Measurements from ENCODE around the gene NR1H3. TPM values are rescaled to one million over a fixed set of nuclear protein-coding genes. Genes with fewer than 3 reads are reported as not detected.

Gene NR1H3
- total and polyA plus RNA-seq, 8 donors: 8.9 to 60.0 (median 17.6) TPM

DNA sequence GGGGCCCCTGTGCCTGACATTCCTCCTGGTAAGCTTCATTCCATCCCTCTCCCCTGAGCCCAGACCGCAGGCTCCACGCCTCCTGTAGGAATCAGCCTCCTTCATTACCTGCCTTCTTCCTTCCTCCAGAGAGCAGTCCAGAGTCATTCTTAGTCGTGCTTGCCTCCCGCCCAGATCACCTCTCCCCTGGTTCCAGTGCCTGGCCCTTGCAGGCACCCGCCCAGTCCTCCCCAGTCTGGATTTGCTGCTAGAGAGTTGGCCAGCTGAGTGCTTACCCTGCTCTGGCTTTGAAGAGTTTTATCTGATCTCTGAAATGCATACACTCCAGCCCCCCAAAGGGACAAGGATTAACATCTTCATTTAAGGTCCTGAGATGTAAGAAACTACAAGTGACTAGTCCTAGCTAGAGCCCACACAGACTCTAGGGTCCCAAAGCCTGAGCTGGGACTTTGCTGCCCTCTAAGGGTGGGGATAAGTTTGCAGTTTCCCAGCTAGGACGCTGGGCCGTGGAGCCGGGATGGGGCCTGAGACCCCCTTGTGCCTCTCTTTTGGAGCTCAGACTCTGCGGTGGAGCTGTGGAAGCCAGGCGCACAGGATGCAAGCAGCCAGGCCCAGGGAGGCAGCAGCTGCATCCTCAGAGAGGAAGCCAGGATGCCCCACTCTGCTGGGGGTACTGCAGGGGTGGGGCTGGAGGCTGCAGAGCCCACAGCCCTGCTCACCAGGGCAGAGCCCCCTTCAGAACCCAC is 1.6 kb downstream of the NR1H3 start:
- H3K36me3 ChIP-seq: no peaks in the 10 kb centered on the region
- H3K27ac ChIP-seq: no peak overlapping the region
- H3K9me3 ChIP-seq: no peaks in the 10 kb centered on the region
- 54% methylated on average over 10 of the region's 10 CpGs for WGBS, 2 donors
- DNase-seq: peak in 1 of 6 donors; percentile 38
- TF ChIP-seq, protein P1, sequence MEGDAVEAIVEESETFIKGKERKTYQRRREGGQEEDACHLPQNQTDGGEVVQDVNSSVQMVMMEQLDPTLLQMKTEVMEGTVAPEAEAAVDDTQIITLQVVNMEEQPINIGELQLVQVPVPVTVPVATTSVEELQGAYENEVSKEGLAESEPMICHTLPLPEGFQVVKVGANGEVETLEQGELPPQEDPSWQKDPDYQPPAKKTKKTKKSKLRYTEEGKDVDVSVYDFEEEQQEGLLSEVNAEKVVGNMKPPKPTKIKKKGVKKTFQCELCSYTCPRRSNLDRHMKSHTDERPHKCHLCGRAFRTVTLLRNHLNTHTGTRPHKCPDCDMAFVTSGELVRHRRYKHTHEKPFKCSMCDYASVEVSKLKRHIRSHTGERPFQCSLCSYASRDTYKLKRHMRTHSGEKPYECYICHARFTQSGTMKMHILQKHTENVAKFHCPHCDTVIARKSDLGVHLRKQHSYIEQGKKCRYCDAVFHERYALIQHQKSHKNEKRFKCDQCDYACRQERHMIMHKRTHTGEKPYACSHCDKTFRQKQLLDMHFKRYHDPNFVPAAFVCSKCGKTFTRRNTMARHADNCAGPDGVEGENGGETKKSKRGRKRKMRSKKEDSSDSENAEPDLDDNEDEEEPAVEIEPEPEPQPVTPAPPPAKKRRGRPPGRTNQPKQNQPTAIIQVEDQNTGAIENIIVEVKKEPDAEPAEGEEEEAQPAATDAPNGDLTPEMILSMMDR (IDR thresholded peaks at IDR 0.05): peak; percentile 31 to 43 (median 36)
- peak in 3 of 4 donors; percentile 33 to 43 (median 37) for ATAC-seq
- intact Hi-C loops (cut with DNase I): no loop called here
- H3K4me3 ChIP-seq: no peak overlapping the region
- H3K27me3 ChIP-seq: no peaks in the 10 kb centered on the region
- peaks cover 4 to 29% (median 4%) of the 10 kb centered on the region in 3 donors for H3K4me1 ChIP-seq
- FAIRE-seq: no peak

DNA sequence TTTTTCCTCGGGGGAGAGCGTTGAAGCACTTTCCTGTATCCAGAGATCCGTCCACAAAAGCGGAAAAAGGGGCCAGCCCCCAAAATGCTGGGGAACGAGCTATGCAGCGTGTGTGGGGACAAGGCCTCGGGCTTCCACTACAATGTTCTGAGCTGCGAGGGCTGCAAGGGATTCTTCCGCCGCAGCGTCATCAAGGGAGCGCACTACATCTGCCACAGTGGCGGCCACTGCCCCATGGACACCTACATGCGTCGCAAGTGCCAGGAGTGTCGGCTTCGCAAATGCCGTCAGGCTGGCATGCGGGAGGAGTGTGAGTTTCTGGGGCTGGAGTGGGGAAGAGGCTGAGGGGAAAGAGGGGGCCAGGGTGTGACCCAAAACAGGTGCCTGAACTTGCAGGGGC is 2.6 kb downstream of the NR1H3 start:
- DNase-seq: no peak
- Histone ChIP-seq H3K27me3 (no peaks in the 10 kb centered on the region), H3K27ac (no peak overlapping the region), H3K4me3 (no peak overlapping the region), H3K9me3 (no peaks in the 10 kb centered on the region), H3K4me1 (peaks cover 4 to 19% (median 4%) of the 10 kb centered on the region in 3 donors), H3K36me3 (no peaks in the 10 kb centered on the region)
- intact Hi-C loops (cut with DNase I): loop anchor here in 1 of 3 donors (5.0 kb wide), 1 partner anchor 78 kb away; no protein-coding TSS in a partner anchor
- FAIRE-seq: no peak
- TF ChIP-seq, protein P1 (IDR thresholded peaks at IDR 0.05): no peak
- no peak for ATAC-seq
- WGBS, 2 donors: 90 to 91% methylated on average over 19 of the region's 19 CpGs

DNA sequence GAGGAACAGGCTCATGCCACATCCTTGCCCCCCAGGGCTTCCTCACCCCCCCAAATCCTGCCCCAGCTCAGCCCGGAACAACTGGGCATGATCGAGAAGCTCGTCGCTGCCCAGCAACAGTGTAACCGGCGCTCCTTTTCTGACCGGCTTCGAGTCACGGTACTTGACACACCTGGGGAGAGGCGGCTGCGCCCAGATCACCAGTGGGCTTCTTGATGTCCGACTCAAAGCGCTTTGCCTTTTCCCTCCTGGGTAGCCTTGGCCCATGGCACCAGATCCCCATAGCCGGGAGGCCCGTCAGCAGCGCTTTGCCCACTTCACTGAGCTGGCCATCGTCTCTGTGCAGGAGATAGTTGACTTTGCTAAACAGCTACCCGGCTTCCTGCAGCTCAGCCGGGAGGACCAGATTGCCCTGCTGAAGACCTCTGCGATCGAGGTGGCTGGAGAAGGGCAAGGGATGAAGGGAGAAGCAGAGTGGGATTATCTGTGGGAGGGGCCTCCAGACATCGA is 3.5 kb downstream of the NR1H3 start:
- H3K36me3 ChIP-seq: no peaks in the 10 kb centered on the region
- H3K4me1 ChIP-seq: peaks cover 0 to 15% (median 4%) of the 10 kb centered on the region in 3 donors
- no peaks in the 10 kb centered on the region for H3K9me3 ChIP-seq
- DNase-seq (no peak), ATAC-seq (no peak), FAIRE-seq (no peak)
- no peak overlapping the region for H3K4me3 ChIP-seq
- H3K27me3 ChIP-seq: no peaks in the 10 kb centered on the region
- no peak overlapping the region for H3K27ac ChIP-seq
- TF ChIP-seq, protein P1 (IDR thresholded peaks at IDR 0.05): no peak
- intact Hi-C loops (cut with DNase I): loop anchor here in 1 of 3 donors (5.0 kb wide), 1 partner anchor 79 kb away; no protein-coding TSS in a partner anchor
- 87 to 92% methylated on average over 22 of the region's 22 CpGs for WGBS, 2 donors

DNA sequence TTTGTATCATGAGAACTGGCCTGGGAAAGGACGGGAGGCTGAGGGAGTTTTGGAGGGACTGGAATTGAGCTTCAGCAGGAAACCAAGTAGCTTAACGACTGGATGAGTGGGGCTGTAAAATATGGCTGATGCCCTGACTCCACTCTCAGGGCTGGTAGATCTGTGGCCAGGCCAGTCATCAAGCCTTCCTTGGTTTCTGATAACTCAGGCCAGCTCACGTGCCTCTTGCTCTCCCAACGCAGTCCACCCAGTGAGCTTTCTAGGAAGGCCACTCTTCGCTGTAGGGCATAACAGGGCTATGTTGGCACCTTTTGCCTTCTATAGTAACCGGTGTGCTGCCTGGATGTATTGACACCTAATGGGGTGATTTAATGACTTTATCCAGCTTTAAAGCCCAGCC is 6.3 kb downstream of the NR1H3 start:
- Histone ChIP-seq H3K4me3 (no peak overlapping the region), H3K27ac (no peak overlapping the region), H3K36me3 (no peaks in the 10 kb centered on the region), H3K27me3 (no peaks in the 10 kb centered on the region), H3K4me1 (no peaks in the 10 kb centered on the region), H3K9me3 (no peaks in the 10 kb centered on the region)
- no peak for ATAC-seq
- 91% methylated on average over 6 of the region's 6 CpGs for WGBS, 2 donors
- no peak for FAIRE-seq
- DNase-seq: peak in 1 of 6 donors; percentile 4
- TF ChIP-seq, protein P1 (IDR thresholded peaks at IDR 0.05): no peak
- intact Hi-C loops (cut with DNase I): loop anchor here in 1 of 3 donors (5.0 kb wide), 1 partner anchor 82 kb away; no protein-coding TSS in a partner anchor

DNA sequence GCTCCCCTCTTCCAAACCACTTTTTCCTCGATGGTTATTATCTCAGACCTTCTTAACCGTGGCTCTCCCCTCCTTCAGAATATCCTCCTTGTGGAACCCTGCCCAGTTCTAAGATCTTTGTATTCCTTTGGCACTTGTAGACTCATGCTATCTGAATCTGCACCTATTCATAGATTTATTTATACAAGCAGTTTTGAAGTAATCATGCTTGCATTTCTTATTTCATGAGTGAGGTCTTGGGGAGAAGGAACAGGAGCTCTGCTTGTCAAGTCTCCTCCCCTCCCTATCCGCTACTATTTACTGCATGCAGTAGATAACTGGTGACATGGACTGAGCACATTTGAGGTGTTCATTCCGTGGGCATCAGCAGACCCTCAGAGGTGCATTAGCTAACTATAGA is 6.7 kb downstream of the NR1H3 start:
- intact Hi-C loops (cut with DNase I): loop anchor here in 1 of 3 donors (5.0 kb wide), 1 partner anchor 82 kb away; no protein-coding TSS in a partner anchor
- no peaks in the 10 kb centered on the region for H3K4me1 ChIP-seq
- ATAC-seq: no peak
- H3K27ac ChIP-seq: no peak overlapping the region
- no peaks in the 10 kb centered on the region for H3K27me3 ChIP-seq
- TF ChIP-seq, protein P1 (IDR thresholded peaks at IDR 0.05): no peak
- WGBS, 2 donors: 75 to 82% methylated on average over 4 of the region's 4 CpGs
- DNase-seq: no peak
- FAIRE-seq: no peak
- H3K4me3 ChIP-seq: no peak overlapping the region
- no peaks in the 10 kb centered on the region for H3K9me3 ChIP-seq
- no peaks in the 10 kb centered on the region for H3K36me3 ChIP-seq
